NK-92 (cell line): Measurements from ENCODE around the gene ESR2.
"Not testable (repeated sequence)": the region's sequence is repeated elsewhere in the genome, so short reads cannot be mapped to it uniquely, and the experiment has no call there.

Experiments
- DNase-seq: peaks from one replicate; lab custom pipeline; 2025; ENCODE audit not compliant: unreplicated experiment; lab: John Stamatoyannopoulos, UW

Gene ESR2

DNA sequence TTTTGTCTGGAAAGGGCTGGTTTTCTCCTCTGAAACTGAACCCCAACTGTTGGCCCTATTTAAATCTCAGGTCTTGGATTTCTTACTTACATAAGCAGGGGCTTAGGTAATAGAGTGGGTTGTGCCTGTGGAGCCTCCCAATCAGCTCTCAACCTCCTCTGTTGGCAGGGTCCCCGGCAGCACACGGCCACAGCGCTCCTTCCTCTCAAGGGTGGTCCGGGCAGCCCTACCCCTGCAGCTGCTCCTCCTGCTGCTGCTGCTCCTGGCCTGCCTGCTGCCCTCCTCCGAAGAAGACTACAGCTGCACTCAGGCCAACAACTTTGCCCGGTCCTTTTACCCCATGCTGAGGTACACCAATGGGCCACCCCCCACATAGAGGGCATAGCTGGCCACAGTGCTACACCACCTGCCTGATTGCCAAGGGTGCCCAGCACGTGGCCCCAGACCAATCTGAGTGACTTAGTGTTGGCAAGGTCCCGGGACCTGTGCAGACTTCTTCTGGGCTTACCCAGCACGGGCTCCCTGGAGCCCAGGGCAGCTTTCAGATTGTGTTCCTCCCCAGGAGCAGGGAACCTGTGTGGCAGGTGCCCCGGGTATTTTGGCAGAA lies 68.9 kb downstream of the ESR2 start:
- DNase-seq, result no peak

DNA sequence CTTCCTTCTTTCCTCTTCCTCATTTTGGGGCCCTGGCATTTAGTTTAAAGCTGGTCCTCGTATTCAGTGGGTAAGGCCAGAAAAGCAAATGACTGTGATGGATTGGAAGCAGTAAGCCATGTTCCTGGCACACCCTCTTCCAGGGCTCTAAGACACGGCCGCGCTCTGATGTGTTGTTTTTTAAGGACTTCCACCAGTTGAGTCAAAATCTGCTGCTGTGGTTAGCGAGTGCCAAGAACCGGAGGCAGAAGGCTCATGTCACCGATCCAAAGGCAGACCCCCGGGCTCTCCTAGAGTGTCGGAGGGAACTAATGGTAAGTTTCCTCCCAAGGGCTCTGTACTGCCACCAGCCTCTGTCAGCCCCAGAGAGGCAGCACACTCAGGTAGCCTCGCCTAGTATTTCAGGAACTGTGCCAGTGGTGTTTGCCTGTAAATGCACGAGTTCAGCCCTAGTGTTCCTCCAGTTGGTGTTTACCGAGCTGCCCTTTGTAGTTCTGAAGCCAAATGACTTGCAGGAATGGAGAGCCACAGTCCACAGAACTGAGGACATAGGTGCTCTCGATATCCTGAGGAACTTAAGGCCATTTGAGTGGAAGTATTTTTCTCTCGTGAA lies 72.7 kb downstream of the ESR2 start:
- DNase-seq, result no peak

DNA sequence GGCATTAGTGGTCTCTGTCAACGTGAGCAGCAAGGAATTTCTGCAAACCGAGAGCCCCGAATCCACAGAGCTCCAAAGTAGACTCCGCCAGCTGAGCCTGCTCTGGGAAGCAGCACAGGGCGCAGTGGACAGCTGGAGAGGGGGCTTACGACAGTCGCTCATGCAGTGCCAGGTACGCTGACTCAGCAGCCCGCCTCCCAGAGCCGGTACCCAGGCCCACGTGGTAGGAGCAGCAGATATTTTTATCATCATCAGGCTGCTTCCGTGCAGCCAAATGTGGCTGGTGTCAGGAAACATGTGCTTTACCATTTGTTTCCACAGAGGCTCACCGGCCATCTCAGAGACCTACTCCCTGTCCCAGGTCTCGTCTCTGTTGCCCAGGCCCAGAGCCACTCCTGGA lies 73.7 kb downstream of the ESR2 start:
- no peak for DNase-seq

DNA sequence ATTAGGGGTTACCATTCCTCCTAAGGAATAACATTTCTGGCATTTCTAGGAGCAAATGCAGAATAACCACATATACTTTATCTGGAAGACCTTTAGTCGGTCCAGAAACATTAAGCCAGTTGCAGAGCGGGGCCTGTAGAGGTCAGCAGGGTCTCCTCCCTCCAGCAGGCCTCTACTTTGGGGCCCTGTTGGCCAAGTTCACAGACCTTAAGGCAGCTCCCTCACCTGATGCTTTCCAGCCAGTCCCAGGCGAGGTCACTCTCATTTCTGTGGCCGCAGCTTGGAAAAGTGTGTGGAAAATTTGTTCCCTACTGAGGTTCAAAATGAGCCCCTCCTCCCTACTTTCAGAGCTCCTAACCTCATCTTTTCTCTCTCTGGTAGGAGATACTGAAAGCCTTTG lies 74.1 kb downstream of the ESR2 start:
- DNase-seq, result no peak

DNA sequence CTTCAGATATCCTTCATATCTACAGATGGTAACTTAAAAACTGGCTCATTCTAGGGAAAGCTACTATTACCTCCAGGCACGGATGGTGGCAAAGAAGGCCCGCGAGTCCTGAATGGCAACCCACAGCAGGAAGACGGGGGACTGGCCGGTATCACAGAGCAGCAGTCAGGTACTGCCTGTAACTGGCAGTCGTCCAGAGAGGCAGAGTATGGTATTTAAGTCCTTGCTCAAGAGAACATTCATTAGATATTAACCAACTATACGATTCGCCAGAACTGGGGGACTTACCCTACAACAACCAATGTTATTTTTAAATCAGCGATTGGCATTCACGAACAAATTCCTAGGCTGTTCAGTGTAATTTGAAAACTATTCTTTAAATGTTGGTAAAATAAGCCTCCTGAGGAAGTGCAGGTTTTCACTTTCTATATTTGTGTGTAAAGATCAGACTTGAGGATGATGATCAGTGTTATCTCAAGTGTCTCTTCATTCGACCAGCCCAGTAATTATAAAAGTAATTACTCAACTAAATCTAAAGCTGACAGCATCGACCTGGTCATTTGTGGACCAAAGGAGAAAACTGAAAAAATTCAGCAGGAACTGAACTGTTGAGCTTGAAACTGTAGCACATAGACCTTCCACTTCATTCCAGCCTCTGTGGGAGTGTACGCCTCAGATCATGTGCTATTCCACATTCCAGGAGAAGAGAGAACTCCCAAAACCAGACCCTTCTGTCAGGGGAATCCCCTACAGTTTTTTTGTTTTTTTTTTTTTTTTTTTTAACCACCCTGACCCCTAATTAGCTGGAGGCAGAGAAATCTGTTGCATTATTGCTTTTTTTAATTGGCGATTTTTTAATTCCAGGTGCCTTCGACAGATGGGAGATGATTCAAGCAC lies 75.6 kb downstream of the ESR2 start:
- DNase-seq, result no peak

DNA sequence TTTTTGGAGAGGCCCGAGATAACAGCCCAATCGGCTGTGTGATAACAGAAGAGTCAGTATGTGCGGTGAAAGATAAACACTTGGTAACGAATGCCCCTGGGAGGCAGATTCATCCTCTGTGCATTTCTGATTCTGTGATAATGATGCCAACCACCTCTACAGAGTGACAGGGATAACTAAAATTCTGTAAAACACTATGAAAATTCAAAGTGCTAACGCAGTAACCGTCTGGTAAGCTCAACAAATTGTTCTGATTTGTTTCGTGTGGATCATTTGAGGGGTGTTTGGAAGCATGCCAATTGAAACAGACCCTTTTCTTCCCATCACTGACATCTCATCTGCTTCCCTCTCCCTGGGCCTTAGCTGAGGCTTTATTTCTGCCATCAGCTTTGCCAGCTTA lies 76.3 kb downstream of the ESR2 start:
- no peak for DNase-seq

DNA sequence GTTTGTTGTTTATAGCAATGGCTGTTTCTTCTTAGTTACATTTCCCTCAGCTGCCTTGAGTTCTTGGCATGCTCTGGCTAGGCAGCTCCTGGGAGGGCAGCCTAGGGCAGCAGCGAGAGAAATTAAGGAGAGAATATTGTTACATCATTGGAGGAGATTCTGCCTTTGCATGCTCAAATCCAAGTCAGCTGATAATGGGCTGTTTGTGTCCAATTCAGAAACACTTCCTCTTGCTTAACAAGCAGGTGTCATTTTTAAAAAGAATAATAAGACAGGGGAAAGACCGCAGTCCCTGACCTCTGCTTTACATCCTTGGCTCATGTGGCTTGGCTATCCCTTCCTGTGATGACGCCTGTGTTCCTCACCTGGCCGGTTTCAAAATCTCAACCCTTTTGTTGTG lies 76.9 kb downstream of the ESR2 start:
- no peak for DNase-seq

DNA sequence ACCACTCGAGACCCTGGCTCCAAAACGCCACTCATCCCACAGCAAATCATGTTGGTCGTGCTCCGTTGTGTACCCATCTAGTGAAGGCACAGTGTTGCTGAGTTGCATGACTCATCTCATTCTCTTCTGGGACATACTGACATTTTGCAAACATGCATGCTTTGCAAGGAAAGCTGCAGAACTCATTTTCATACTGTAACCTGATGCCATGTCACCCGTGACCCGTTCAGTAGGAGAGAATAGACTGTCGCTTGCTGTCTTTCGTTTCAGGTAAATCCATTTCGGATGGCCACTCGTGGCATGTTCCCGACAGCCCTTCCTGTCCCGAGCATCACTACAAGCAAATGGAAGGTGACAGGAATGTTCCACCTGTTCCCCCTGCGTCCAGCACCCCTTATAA lies 78.2 kb downstream of the ESR2 start:
- no peak for DNase-seq

DNA sequence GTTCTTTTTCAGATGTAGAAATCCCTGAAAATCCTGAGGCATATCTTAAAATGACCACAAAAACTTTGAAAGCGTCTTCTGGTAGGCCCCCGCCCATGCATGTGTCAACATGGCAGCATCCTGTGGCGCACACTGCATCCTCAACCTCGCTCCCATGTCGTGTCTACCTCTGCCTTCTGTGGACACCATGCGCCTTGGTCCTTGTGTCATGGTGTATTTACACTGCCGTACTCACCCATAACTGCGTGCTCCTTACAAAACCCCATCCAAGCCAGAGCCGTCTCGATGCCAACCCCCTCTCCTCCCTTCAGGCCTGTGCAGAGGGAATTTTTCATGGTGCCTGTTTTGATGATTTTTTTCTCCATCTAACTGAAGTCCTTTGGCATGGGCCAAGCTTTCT lies 78.9 kb downstream of the ESR2 start:
- no peak for DNase-seq

DNA sequence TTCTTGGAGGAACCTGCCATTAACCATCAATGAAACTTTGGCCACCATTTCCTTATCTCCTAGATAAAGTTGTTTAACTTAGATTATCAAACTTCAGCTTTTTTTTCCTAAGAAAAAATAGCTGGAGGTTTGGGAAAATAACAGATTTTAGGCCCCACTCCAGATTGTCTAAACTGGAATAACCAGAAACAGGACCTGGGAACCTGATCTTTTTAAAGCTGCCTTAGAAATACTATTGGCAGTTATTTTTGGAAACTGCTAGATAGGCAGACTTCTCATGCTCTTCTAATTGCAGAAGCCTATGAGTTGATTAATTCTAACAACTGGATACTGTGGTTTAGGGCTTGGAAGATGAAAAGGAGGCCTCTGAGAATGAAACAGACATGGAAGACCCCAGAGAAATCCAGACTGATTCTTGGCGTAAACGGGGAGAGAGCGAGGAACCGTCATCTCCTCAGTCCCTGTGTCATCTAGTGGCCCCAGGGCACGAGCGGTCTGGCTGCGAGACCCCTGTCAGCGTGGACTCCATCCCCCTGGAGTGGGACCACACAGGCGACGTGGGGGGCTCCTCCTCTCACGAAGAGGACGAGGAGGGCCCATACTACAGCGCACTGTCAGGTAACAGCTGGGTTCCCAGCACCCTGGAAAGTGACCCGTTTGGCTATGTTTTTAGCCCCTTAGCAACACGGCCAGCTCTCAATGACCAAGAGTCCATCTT lies 80.2 kb downstream of the ESR2 start:
- DNase-seq, result no peak

DNA sequence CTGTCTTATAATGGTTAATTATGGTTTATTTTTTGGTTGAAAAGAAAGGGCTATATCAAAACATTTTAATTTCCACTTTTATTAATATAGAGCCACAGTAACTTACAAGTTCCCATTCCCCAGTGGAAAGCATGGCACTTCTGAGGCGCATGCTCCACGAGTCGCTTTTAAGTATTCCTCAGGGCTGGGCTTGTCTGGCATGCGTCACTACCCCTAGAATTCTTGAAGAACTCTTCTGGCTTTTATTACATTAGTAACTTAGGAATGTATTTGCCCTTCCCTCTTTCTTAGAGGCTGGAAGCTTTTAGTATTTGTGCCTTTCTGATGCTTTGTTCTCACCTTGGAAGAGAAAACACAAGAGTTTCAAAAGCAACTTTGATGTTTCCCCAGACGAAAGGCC lies 81.1 kb downstream of the ESR2 start:
- DNase-seq, result no peak

DNA sequence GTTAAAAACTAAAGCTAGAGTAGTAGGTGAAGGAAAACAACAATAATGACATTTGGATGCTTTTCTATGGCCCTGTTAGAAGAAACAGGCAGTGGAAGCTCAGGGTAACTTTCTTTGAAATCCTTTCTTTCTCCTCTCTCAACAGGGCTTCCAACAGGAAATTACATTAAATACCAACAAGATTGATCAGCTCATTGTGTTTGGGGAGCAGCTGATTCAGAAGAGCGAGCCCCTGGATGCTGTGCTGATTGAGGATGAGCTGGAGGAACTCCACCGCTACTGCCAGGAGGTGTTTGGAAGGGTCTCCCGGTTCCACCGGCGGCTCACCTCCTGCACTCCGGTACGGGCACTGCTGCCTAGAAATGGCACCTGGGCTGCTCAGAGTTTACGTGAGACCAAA lies 81.5 kb downstream of the ESR2 start:
- no peak for DNase-seq

DNA sequence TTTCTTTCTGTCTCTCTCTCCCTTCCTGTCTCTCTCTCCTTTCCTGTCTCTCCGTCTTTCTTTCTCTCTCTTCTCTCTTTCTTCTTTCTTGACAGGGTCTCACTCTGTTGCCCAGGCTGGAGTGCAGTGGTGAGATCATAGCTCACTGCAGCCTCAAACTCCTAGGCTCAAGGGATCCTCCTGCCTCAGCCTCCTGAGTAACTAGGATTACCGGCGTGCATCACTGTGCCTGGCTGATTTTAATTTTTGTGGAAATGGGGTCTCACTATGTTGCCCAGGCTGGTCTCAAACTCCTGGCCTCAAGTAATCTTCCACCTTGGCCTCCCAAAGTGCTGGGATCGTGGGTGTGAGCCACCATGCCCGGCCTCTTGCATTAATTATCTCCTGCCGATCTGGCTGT lies 83.3 kb downstream of the ESR2 start:
- DNase-seq, result not testable (repeated sequence)

DNA sequence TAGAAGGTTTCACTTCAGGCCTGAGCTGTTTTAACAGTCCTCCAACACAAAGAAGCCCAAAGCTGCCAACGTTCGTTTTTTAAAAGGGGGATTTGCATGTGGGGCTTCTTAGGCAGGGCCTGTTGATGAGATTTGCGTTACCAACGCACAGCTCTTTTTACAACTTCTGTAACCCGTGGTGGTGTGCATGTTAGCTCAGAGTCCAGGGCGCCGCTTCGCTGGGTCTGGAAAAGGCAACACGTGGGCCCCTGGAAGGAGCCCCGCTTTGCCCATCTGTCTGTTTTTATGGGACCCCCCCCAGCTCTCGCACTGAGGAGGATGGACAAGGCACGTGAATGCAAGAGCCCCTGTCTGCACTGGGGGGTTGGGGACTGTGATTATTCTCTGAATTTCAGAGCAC lies 84.0 kb downstream of the ESR2 start:
- no peak for DNase-seq

DNA sequence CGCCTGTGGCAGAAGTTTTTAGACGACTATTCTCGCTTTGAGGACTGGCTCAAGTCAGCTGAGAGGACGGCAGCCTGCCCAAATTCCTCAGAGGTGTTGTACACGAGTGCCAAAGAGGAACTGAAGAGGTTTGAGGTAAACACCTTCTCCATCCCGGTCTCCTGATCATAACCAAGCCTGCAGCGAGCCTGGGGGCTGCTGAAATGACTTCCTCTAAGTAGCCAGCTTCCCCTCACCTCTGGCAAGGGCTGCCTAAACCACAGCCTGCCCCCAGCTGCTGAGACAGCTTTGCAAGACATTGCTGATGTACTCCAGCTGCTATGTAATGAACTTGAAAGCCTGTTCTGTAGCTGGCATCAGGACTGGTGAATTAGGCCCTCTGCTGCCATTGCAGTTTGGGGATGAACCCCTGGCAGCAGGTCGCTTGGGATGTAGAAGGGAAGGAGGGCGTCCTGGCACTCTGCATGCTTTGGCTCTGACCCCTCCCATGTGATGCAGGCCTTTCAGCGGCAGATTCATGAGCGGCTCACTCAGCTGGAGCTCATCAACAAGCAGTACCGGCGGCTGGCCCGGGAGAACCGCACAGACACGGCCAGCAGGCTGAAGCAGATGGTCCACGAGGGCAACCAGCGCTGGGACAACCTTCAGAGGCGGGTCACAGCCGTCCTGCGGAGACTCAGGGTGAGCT lies 84.6 kb downstream of the ESR2 start:
- no peak for DNase-seq

DNA sequence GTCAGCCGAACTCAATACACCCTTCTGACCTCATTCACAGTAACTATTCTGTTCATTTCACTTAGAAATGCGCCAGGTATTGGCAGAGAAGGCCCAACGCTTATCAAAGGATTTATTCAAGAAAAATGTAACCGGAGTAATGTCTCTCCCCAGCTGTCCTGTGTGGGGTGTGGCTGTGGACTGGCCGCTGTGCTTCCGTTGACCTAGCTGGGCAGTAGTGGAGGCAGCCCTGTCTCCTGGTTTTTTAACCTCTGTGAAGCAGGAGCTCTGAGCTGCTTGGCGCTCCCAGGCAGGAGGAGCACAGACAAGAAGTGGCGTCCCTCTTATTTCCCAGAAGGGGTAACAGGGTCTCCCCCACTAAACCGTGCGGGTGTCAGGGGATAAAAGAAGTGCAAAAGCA lies 85.2 kb downstream of the ESR2 start:
- DNase-seq, result no peak

DNA sequence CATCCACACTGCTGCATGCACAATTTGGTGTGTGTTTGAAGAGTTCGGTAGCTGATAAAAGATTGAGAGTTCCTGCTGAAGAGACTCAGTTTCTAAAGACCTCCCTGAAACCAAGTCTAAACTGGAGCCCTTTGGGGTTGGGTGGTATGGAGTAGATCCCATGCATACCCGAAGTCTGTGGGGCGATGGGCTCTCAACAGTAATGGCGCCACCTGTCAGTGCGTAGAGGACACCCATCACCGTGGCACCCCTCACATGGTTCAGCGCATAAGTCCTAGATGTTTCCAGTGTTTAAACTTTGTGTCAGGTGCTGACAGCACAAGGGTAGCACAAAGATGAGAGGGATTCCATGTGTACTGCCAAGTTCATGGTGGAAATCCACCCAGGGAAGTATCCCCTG lies 85.9 kb downstream of the ESR2 start:
- no peak for DNase-seq

DNA sequence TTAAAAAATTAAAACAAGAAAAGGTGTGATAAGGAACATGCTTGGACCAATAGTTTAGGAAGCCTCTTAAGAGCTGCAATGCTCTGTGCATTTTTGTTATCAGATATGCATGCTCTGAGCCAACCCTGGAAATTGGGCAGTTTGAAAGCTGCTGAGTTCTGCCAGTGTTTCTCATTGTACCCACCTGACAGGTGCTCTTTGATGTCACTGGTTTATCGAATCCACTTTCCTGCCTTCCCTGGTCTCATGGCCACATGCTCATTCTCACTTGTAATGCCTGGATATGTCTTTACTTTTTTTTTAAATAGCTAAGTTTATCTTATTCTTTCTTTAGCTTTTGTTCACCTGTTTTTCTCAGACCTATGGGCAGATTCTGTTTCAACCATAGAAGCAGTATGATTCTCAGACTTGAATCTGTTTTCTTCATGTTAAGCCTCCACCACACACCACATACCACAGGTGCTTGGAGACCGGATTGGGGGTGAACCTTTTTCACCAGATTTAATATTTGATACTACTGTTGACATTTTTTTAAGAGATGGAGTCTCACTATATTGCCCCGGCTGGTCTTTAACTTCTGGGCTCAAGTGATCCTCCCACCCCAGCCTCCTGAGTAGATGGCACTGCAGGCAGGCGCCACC lies 90.7 kb downstream of the ESR2 start:
- no peak for DNase-seq

DNA sequence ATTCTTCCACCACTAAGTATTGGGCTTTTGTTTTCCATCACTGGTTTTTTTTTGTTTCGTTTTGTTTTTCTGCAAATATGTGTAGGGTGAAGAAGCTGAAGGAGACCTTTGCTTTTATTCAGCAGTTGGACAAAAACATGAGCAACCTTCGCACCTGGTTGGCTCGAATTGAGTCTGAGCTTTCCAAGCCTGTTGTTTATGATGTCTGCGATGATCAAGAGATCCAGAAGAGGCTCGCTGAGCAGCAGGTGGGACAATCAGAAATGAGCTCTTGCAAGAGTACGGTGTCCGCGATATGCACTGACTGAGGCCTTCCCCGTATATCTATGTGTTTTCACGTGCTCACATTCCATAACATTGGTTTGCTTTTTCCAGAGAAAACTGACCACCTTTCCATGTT lies 91.5 kb downstream of the ESR2 start:
- DNase-seq, result no peak

DNA sequence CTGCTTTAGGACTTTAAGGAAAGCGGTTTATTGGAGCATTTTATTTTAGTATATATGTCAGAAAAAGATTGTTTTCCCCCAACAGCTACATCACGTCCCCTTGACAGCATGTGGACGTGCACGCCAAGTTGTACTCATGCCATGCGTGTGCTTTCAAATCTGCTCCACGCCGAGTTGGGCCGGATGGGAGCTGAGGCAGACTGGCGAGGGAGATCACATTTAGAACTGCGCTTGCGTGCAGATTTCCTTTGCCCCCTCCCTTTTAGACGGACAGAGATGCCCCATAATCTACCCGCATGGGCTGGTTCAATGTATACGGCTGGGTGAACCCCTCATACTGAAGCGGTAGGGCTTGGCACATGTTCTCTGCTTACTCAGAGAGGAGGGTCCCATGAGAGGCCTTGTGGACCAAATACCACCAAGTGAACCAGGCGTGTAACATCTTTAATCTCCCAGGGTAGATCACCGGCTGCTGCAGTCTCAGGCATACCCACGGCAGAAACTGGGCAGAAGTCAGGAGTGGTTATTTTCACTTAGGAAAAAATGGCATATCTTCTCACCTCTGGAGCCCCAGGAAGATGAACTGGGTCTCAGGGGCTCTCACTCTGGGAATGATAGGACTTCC lies 92.1 kb downstream of the ESR2 start:
- no peak for DNase-seq
